NCI-H128 (cell line): ENCODE data around the gene IP6K2.

Experiments used
- DNase-seq: peaks from one replicate; lab custom pipeline; 2025; ENCODE audit not compliant: unreplicated experiment; lab: John Stamatoyannopoulos, UW

Gene IP6K2

GRCh38 chr3:48664313-48664644, 52.7 kb downstream of the IP6K2 start:
- DNase-seq: no peak

GRCh38 chr3:48663489-48664312, 53.3 kb downstream of the IP6K2 start:
- DNase-seq: peak; percentile 89

- peak; percentile 70 for DNase-seq
Observed at GRCh38 chr3:48662753-48663488, 54.1 kb downstream of the IP6K2 start, which contains the start of gene CELSR3. Gene CELSR3, minus strand, starts transcription at chr3:48662886. Its CDS starts 252 bp downstream, at chr3:48662634.

- no peak for DNase-seq
Observed at GRCh38 chr3:48662145-48662752, 54.8 kb downstream of the IP6K2 start.

- DNase-seq: no peak
Observed at GRCh38 chr3:48661501-48662144, 55.4 kb downstream of the IP6K2 start.

- no peak for DNase-seq
Observed at GRCh38 chr3:48660800-48661400, 56.1 kb downstream of the IP6K2 start.

GRCh38 chr3:48656841-48657281, 60.2 kb downstream of the IP6K2 start:
- DNase-seq: no peak

- no peak for DNase-seq
Observed at GRCh38 chr3:48656061-48656840, 60.8 kb downstream of the IP6K2 start.

- no peak for DNase-seq
Observed at GRCh38 chr3:48655606-48656005, 61.4 kb downstream of the IP6K2 start.

GRCh38 chr3:48655063-48655462, 62.0 kb downstream of the IP6K2 start:
- DNase-seq: no peak

GRCh38 chr3:48652923-48653715, 63.9 kb downstream of the IP6K2 start:
- no peak for DNase-seq

- no peak for DNase-seq
Observed at GRCh38 chr3:48651771-48652170, 65.2 kb downstream of the IP6K2 start.

- DNase-seq: no peak
Observed at GRCh38 chr3:48650723-48651122, 66.3 kb downstream of the IP6K2 start.

GRCh38 chr3:48648188-48648850, 68.7 kb downstream of the IP6K2 start:
- DNase-seq: no peak

GRCh38 chr3:48647714-48648113, 69.3 kb downstream of the IP6K2 start:
- DNase-seq: no peak

GRCh38 chr3:48644898-48645760, 71.9 kb downstream of the IP6K2 start:
- no peak for DNase-seq

GRCh38 chr3:48642605-48643004, 74.4 kb downstream of the IP6K2 start:
- DNase-seq: no peak

GRCh38 chr3:48641396-48641795, 75.6 kb downstream of the IP6K2 start:
- no peak for DNase-seq
